Panc1 (cell line): ENCODE data around the gene FAM124B. TPM values are rescaled to one million over a fixed set of nuclear protein-coding genes. Genes with fewer than 3 reads are reported as not detected.
"Not testable (repeated sequence)": the region's sequence is repeated elsewhere in the genome, so short reads cannot be mapped to it uniquely, and the experiment has no call there.

Source experiments
- ATAC-seq: fragments of 200-7000 bp; cut with Tn5 transposase; 2 replicates; pipeline ENCODE4 v1.9.1; 2020; ENCODE audit warnings: mild to moderate bottlenecking, moderate library complexity
- BruUV-seq: library from RNA; stranded (reverse); fragments of 400-500 nt; replicated peaks from 2 replicates; lab custom pipeline; 2021; lab: Mats Ljungman, UMichigan
- CTCF ChIA-PET: fragments of 300-600 bp; sonication (Branson Sonifier 250); formaldehyde crosslinking; loops from one replicate; lab custom pipeline; 2022; ENCODE audit warnings: antibody characterized with exemption; lab: Charles Lee
- POLR2A ChIA-PET: fragments of 300-600 bp; sonication (Branson Sonifier 250); formaldehyde crosslinking; loops from one replicate; lab custom pipeline; 2022; ENCODE audit warnings: antibody characterized with exemption; lab: Charles Lee
- DNase-seq: peaks from one replicate; pipeline ENCODE4 v3.0.0-alpha.2; 2010; ENCODE audit warnings: low read depth, low spot score
- H3K27ac ChIP-seq: 2 replicates; pipeline ENCODE4 v1.5.1; 2011; ENCODE audit warnings: mild to moderate bottlenecking, low read length, inconsistent platforms
- H3K27me3 ChIP-seq: fragments of 200-500 bp; sonication (Bioruptor generic); 2 replicates; pipeline ENCODE4 v1.6.0; 2014; ENCODE audit warnings: low read length, inconsistent platforms; ENCODE audit not compliant: control insufficient read depth, insufficient read depth
- H3K36me3 ChIP-seq: fragments of 200-500 bp; sonication (Bioruptor generic); 2 replicates; pipeline ENCODE4 v1.5.1; 2014; ENCODE audit warnings: inconsistent platforms, mild to moderate bottlenecking, low read length, moderate library complexity; ENCODE audit not compliant: control insufficient read depth, insufficient read depth
- H3K4me1 ChIP-seq: 2 replicates; pipeline ENCODE4 v1.5.1; 2011; ENCODE audit warnings: inconsistent platforms, mild to moderate bottlenecking, low read length, moderate library complexity; ENCODE audit not compliant: control insufficient read depth, insufficient read depth
- H3K4me3 ChIP-seq, 2 experiments: 2 replicates each; pipeline ENCODE4 v1.5.1; 2011 to 2012; ENCODE audit warnings: low read depth in 2 of 2, low read length in 2 of 2, mild to moderate bottlenecking in 2 of 2, inconsistent platforms in 1 of 2, moderate library complexity in 1 of 2
- H3K9me3 ChIP-seq: fragments of 200-500 bp; sonication (Bioruptor generic); 2 replicates; pipeline ENCODE4 v1.5.1; 2014; ENCODE audit warnings: low read depth, mild to moderate bottlenecking, inconsistent platforms, low read length, moderate library complexity; ENCODE audit not compliant: control insufficient read depth, insufficient read depth
- CTCF ChIP-seq: fragments of 450-650 bp; IDR thresholded peaks from 2 replicates; pipeline ENCODE4 v1.5.1; 2017; ENCODE audit warnings: mild to moderate bottlenecking
- POLR2AphosphoS5 ChIP-seq: IDR thresholded peaks from 2 replicates; pipeline ENCODE4 v1.6.1; 2012; ENCODE audit warnings: mild to moderate bottlenecking, low read depth, low read length, moderate library complexity
- REST ChIP-seq, 2 experiments: IDR thresholded peaks; 2 replicates each; pipeline ENCODE4 v1.6.1; 2011 to 2012; ENCODE audit warnings: low read depth in 2 of 2, control low read depth in 1 of 2, low read length in 1 of 2, mild to moderate bottlenecking in 1 of 2, moderate library complexity in 1 of 2; ENCODE audit not compliant: insufficient read depth in 1 of 2
- SIN3A ChIP-seq: IDR thresholded peaks from 2 replicates; pipeline ENCODE4 v1.6.1; 2012; ENCODE audit warnings: low read depth, mild to moderate bottlenecking, low read length, moderate library complexity, borderline replicate concordance; ENCODE audit not compliant: insufficient read depth
- TCF7L2 ChIP-seq: IDR thresholded peaks from 2 replicates; pipeline ENCODE4 v1.6.1; 2011; ENCODE audit warnings: mild to moderate bottlenecking, low read depth, low read length, inconsistent platforms
- in situ Hi-C: cut with HindIII; loops from 2 replicates; pipeline ENCODE4 v1.10.0; 2016; ENCODE audit warnings: low sequenced_read_pairs, low pct_unique_long_range_greater_than_20kb
- intact Hi-C: fragments of 100-400 bp; cut with micrococcal nuclease; formaldehyde crosslinking; loops from one replicate; pipeline ENCODE4 v1.10.0; 2022; ENCODE audit not compliant: unreplicated experiment
- total RNA-seq: library from RNA; stranded (reverse); gene quantifications from one replicate; pipeline ENCODE4 v1.2.1, GENCODE V29; 2021; ENCODE audit not compliant: unreplicated experiment

FAM124B gene
- total RNA-seq, 1 experiment from 2014 or later = 0.08 TPM

GRCh38 chr2:224398289-224398688 lies 3.6 kb downstream of the FAM124B start:
- Histone ChIP-seq H3K27ac (no peak overlapping the region), H3K27me3 (no peaks in the 10 kb centered on the region), H3K4me3 (no peak overlapping the region), H3K36me3 (no peaks in the 10 kb centered on the region), H3K9me3 (no peaks in the 10 kb centered on the region), H3K4me1 (no peaks in the 10 kb centered on the region)
- ATAC-seq (no peak), DNase-seq (no peak)
- no TSS peak for BruUV-seq
- in situ Hi-C loops (no loop called here), intact Hi-C loops (no loop called here)
- POLR2A ChIA-PET = no interaction called here
- TF ChIP-seq POLR2AphosphoS5 (no peak), SIN3A (no peak), TCF7L2 (no peak)
- CTCF ChIA-PET = no interaction called here

GRCh38 chr2:224397100-224397499 lies 4.8 kb downstream of the FAM124B start:
- H3K36me3 ChIP-seq, CTCF ChIA-PET, in situ Hi-C loops, H3K4me1 ChIP-seq, DNase-seq, H3K27ac ChIP-seq, H3K9me3 ChIP-seq, intact Hi-C loops, H3K4me3 ChIP-seq, POLR2A ChIA-PET, BruUV-seq, H3K27me3 ChIP-seq, ATAC-seq: not testable (repeated sequence)

GRCh38 chr2:224395620-224396390 lies 6.1 kb downstream of the FAM124B start:
- TF ChIP-seq SIN3A (no peak), CTCF (no peak), TCF7L2 (no peak), REST (IDR thresholded peaks at IDR 0.05; ENCODE audit: insufficient read depth in 1 of 2, low read depth in 2 of 2, low read length in 1 of 2) (no peak), POLR2AphosphoS5 (no peak)
- DNase-seq (no peak), ATAC-seq (no peak)
- intact Hi-C loops (no loop called here), in situ Hi-C loops (no loop called here)
- Histone ChIP-seq H3K4me3 (no peak overlapping the region), H3K4me1 (no peaks in the 10 kb centered on the region), H3K9me3 (no peaks in the 10 kb centered on the region), H3K36me3 (no peaks in the 10 kb centered on the region), H3K27ac (no peak overlapping the region), H3K27me3 (no peaks in the 10 kb centered on the region)
- no TSS peak for BruUV-seq
- CTCF ChIA-PET = no interaction called here
- POLR2A ChIA-PET = no interaction called here
